Stimulated activated CD8-positive, alpha-beta memory T cell treated with anti-CD3 and anti-CD28 coated beads, Interleukin-4, amount 100 ng/mL, for 4 hours (primary cell): Measurements from ENCODE around the gene PRR22.

Experiments used
- DNase-seq, 2 donors: peaks; one replicate each; pipeline ENCODE4 v3.0.0-alpha.2; 2020; ENCODE audit warnings: low read depth in 2 of 2, low spot score in 1 of 2

The PRR22 gene

GRCh38 chr19:5784581-5785147 lies at the start of gene PRR22:
PRR22 (minus strand) TSS chr19:5784746; CDS start chr19:5784660, 86 bp downstream.
- no peak for DNase-seq

- DNase-seq: no peak
These were observed 48.1 kb upstream of the PRR22 start for GRCh38 chr19:5832527-5833216.

- DNase-seq: no peak
These were observed 47.5 kb upstream of the PRR22 start for GRCh38 chr19:5832061-5832460.

GRCh38 chr19:5831159-5831558 lies 46.6 kb upstream of the PRR22 start:
- no peak for DNase-seq

GRCh38 chr19:5829567-5830310 lies 45.2 kb upstream of the PRR22 start:
- no peak for DNase-seq

GRCh38 chr19:5828661-5829566 lies 44.4 kb upstream of the PRR22 start:
- no peak for DNase-seq

GRCh38 chr19:5827891-5828660 lies 43.5 kb upstream of the PRR22 start:
- DNase-seq: peak; percentile 81 to 92

GRCh38 chr19:5827342-5827890 lies 42.9 kb upstream of the PRR22 start:
- no peak for DNase-seq

- no peak for DNase-seq
These were observed 42.2 kb upstream of the PRR22 start for GRCh38 chr19:5826531-5827341.

- no peak for DNase-seq
These were observed 40.6 kb upstream of the PRR22 start for GRCh38 chr19:5825178-5825577.

- DNase-seq: no peak
These were observed 40.2 kb upstream of the PRR22 start for GRCh38 chr19:5824751-5825150.

- no peak for DNase-seq
These were observed 39.2 kb upstream of the PRR22 start for GRCh38 chr19:5823579-5824281.

GRCh38 chr19:5822181-5822844 lies 37.8 kb upstream of the PRR22 start:
- no peak for DNase-seq

- DNase-seq: no peak
These were observed 37.1 kb upstream of the PRR22 start for GRCh38 chr19:5821521-5822180.

GRCh38 chr19:5820785-5821184 lies 36.2 kb upstream of the PRR22 start:
- no peak for DNase-seq

- DNase-seq: no peak
These were observed 34.0 kb upstream of the PRR22 start for GRCh38 chr19:5818594-5818993.

GRCh38 chr19:5817218-5817617 lies 32.7 kb upstream of the PRR22 start:
- no peak for DNase-seq

GRCh38 chr19:5814852-5815246 lies 30.3 kb upstream of the PRR22 start:
- no peak for DNase-seq
